H1 (cell line): ENCODE data around the gene PIGL. TPM values are rescaled to one million over a fixed set of nuclear protein-coding genes. Genes with fewer than 3 reads are reported as not detected.
"Not testable (repeated sequence)": the region's sequence is repeated elsewhere in the genome, so short reads cannot be mapped to it uniquely, and the experiment has no call there.

ENCODE experiments used
- CTCF ChIA-PET: fragments of 300-600 bp; sonication (Branson Sonifier 250); formaldehyde crosslinking; loops from one replicate; lab custom pipeline; 2021; ENCODE audit not compliant: partially characterized antibody; lab: Charles Lee
- POLR2A ChIA-PET: fragments of 300-600 bp; sonication (Branson Sonifier 250); formaldehyde crosslinking; loops from one replicate; lab custom pipeline; 2021; ENCODE audit warnings: inconsistent platforms; ENCODE audit not compliant: partially characterized antibody; lab: Charles Lee
- DNase-seq, 2 experiments: peaks; one replicate each; pipeline versions ENCODE4 v3.0.0 to v3.0.0-alpha.2; 2010 to 2022; ENCODE audit warnings: low spot score in 2 of 2, low read depth in 1 of 2, mixed read lengths in 1 of 2
- FAIRE-seq: peaks from 2 replicates; lab custom pipeline; 2011; peaks lifted over from hg19 to GRCh38; lab: Jason Lieb, UNC
- H2AFZ ChIP-seq: 2 replicates; pipeline ENCODE4 v1.8.1; 2012; ENCODE audit warnings: low read length, inconsistent platforms
- H2AK5ac ChIP-seq: 2 replicates; pipeline ENCODE4 v1.6.1; 2013; ENCODE audit warnings: low read depth, low read length
- H2BK120ac ChIP-seq: replicated peaks from 2 replicates; pipeline ENCODE3; 2013; ENCODE audit warnings: low read depth, low read length, inconsistent platforms
- H2BK12ac ChIP-seq: 2 replicates; pipeline ENCODE4 v1.6.1; 2013; ENCODE audit warnings: low read depth, low read length
- H2BK15ac ChIP-seq: 2 replicates; pipeline ENCODE4 v1.6.1; 2013; ENCODE audit warnings: low read length
- H2BK20ac ChIP-seq: 2 replicates; pipeline ENCODE4 v1.6.1; 2013; ENCODE audit warnings: low read length
- H2BK5ac ChIP-seq: 2 replicates; pipeline ENCODE4 v1.6.1; 2013; ENCODE audit warnings: low read depth, low read length
- H3K14ac ChIP-seq: 2 replicates; pipeline ENCODE4 v1.6.1; 2013; ENCODE audit warnings: inconsistent platforms; ENCODE audit not compliant: insufficient read length
- H3K18ac ChIP-seq: 2 replicates; pipeline ENCODE4 v1.6.1; 2013; ENCODE audit warnings: low read length; ENCODE audit errors: extremely low read depth
- H3K23ac ChIP-seq: 2 replicates; pipeline ENCODE4 v1.6.1; 2013; ENCODE audit warnings: inconsistent platforms; ENCODE audit not compliant: insufficient read length
- H3K23me2 ChIP-seq: 2 replicates; pipeline ENCODE4 v1.6.1; 2013; ENCODE audit warnings: low read depth, low read length
- H3K27ac ChIP-seq: 2 replicates; pipeline ENCODE4 v1.6.1; 2011; ENCODE audit warnings: low read depth, low read length, inconsistent platforms
- H3K27me3 ChIP-seq, 4 experiments: replicated peaks in 1 of 4; 1 replicate in 1 of 4; 2 replicates in 3 of 4; pipeline versions ENCODE4 v1.6.1 to v1.8.1; 2011 to 2013; ENCODE audit warnings: low read length in 3 of 4, mild to moderate bottlenecking in 3 of 4, inconsistent platforms in 2 of 4, mixed read lengths in 2 of 4, moderate library complexity in 1 of 4; ENCODE audit not compliant: control insufficient read depth in 3 of 4, insufficient read depth in 3 of 4; ENCODE audit errors: extremely low read depth in 1 of 4
- H3K36me3 ChIP-seq, 4 experiments: 2 replicates each; pipeline versions ENCODE4 v1.6.1 to v1.8.1; 2011 to 2013; ENCODE audit warnings: mild to moderate bottlenecking in 4 of 4, low read length in 3 of 4, moderate library complexity in 2 of 4, control low read depth in 1 of 4, inconsistent platforms in 1 of 4; ENCODE audit not compliant: insufficient read depth in 4 of 4, control insufficient read depth in 2 of 4
- H3K4ac ChIP-seq: replicated peaks from 2 replicates; pipeline ENCODE3; 2013; ENCODE audit warnings: low read length, low read depth, mixed read lengths, inconsistent platforms; ENCODE audit not compliant: insufficient read length
- H3K4me1 ChIP-seq, 4 experiments: replicated peaks in 1 of 4; 1 replicate in 1 of 4; 2 replicates in 3 of 4; pipeline versions ENCODE4 v1.6.1 to v1.8.1; 2011 to 2013; ENCODE audit warnings: low read length in 3 of 4, inconsistent platforms in 2 of 4, mixed read lengths in 1 of 4; ENCODE audit not compliant: insufficient read depth in 4 of 4, control insufficient read depth in 3 of 4
- H3K4me2 ChIP-seq, 2 experiments: 2 replicates each; pipeline versions ENCODE4 v1.6.1 to v1.8.1; 2011 to 2013; ENCODE audit warnings: low read depth in 2 of 2, low read length in 2 of 2, control low read depth in 1 of 2, inconsistent platforms in 1 of 2, mild to moderate bottlenecking in 1 of 2; ENCODE audit not compliant: insufficient read depth in 1 of 2
- H3K4me3 ChIP-seq, 4 experiments: fragments of 200-600, 300-600 bp in 1 of 4; sonication (generic), shearing (Covaris generic), sonication (Bioruptor Twin) in 1 of 4; 2 replicates each; pipeline versions ENCODE4 v1.5.1 to v1.8.1; 2011 to 2016; ENCODE audit warnings: low read length in 4 of 4, low read depth in 3 of 4, control low read depth in 2 of 4, inconsistent platforms in 2 of 4, mild to moderate bottlenecking in 2 of 4, mixed read lengths in 1 of 4, moderate library complexity in 1 of 4; ENCODE audit not compliant: insufficient read depth in 2 of 4; ENCODE audit errors: extremely low read depth in 1 of 4
- H3K56ac ChIP-seq: replicated peaks from 2 replicates; pipeline ENCODE3; 2013; ENCODE audit warnings: low read depth, mild to moderate bottlenecking, mixed read lengths, low read length, inconsistent platforms; ENCODE audit not compliant: insufficient read length
- H3K79me1 ChIP-seq: 2 replicates; pipeline ENCODE4 v1.6.1; 2013; ENCODE audit warnings: low read depth, low read length, control low read depth
- H3K79me2 ChIP-seq, 2 experiments: 2 replicates each; pipeline versions ENCODE4 v1.6.1 to v1.8.1; 2012 to 2013; ENCODE audit warnings: low read length in 2 of 2, mild to moderate bottlenecking in 2 of 2, inconsistent platforms in 1 of 2; ENCODE audit not compliant: insufficient read depth in 2 of 2, control insufficient read depth in 1 of 2
- H3K9ac ChIP-seq, 4 experiments: replicated peaks in 1 of 4; 1 replicate in 1 of 4; 2 replicates in 3 of 4; pipeline versions ENCODE4 v1.6.1 to v1.8.1; 2011 to 2013; ENCODE audit warnings: low read depth in 3 of 4, low read length in 3 of 4, control low read depth in 2 of 4, mild to moderate bottlenecking in 2 of 4, moderate library complexity in 2 of 4, inconsistent platforms in 1 of 4; ENCODE audit errors: extremely low read depth in 1 of 4
- H3K9me3 ChIP-seq, 2 experiments: 2 replicates each; pipeline versions ENCODE4 v1.6.1 to v1.8.1; 2012 to 2013; ENCODE audit warnings: mild to moderate bottlenecking in 2 of 2, moderate library complexity in 2 of 2, control low read depth in 1 of 2, inconsistent platforms in 1 of 2, low read depth in 1 of 2, low read length in 1 of 2, mixed read lengths in 1 of 2; ENCODE audit not compliant: insufficient read depth in 2 of 2
- H4K20me1 ChIP-seq, 2 experiments: replicated peaks in 1 of 2; 2 replicates each; pipeline versions ENCODE3 to v1.8.1; 2011 to 2013; ENCODE audit warnings: inconsistent platforms in 2 of 2, low read length in 2 of 2, mild to moderate bottlenecking in 1 of 2; ENCODE audit not compliant: insufficient read depth in 2 of 2, control insufficient read depth in 1 of 2
- H4K5ac ChIP-seq: 2 replicates; pipeline ENCODE4 v1.6.1; 2013; ENCODE audit warnings: low read length, low read depth, mixed read lengths, inconsistent platforms; ENCODE audit not compliant: insufficient read length
- H4K8ac ChIP-seq: 2 replicates; pipeline ENCODE4 v1.8.0; 2013; ENCODE audit warnings: mild to moderate bottlenecking, moderate library complexity, low read length, inconsistent platforms; ENCODE audit not compliant: insufficient read depth; ENCODE audit errors: extremely low read depth
- H4K91ac ChIP-seq: replicated peaks from 2 replicates; pipeline ENCODE3; 2013; ENCODE audit warnings: low read length, mixed read lengths, inconsistent platforms; ENCODE audit not compliant: insufficient read length
- BACH1 ChIP-seq: IDR thresholded peaks from 2 replicates; pipeline ENCODE4 v1.6.1; 2012; ENCODE audit warnings: low read length, improper control_type of control experiment
- FOSL1 ChIP-seq: IDR thresholded peaks from 2 replicates; pipeline ENCODE4 v1.6.1; 2011; ENCODE audit warnings: mild to moderate bottlenecking, low read depth, low read length, moderate library complexity; ENCODE audit not compliant: insufficient read depth
- JUN ChIP-seq: IDR thresholded peaks from 2 replicates; pipeline ENCODE4 v1.6.1; 2011; ENCODE audit warnings: low read depth, mild to moderate bottlenecking, improper control_type of control experiment, low read length
- RBBP5 ChIP-seq: IDR thresholded peaks from 2 replicates; pipeline ENCODE4 v1.7.1; 2012; ENCODE audit warnings: low read depth, mild to moderate bottlenecking, inconsistent platforms, low read length, moderate library complexity, borderline replicate concordance
- RNF2 ChIP-seq: fragments of 200-900, 300-1000 bp; sonication (generic); IDR thresholded peaks from 2 replicates; pipeline ENCODE4 v1.7.1; 2016; ENCODE audit warnings: borderline replicate concordance, low read depth, mild to moderate bottlenecking, antibody characterized with exemption, low read length; ENCODE audit not compliant: poor library complexity, severe bottlenecking; ENCODE audit errors: missing control alignments
- TCF12 ChIP-seq: IDR thresholded peaks from 2 replicates; pipeline ENCODE4 v1.6.1; 2011; ENCODE audit warnings: low read depth, mild to moderate bottlenecking, low read length
- WGBS, 2 experiments: shearing (Covaris generic) in 1 of 2; methylation state at CpG; one replicate each; pipeline versions ENCODE4 v1.1.6 to v1.1.7; 2013 to 2015; ENCODE audit warnings: low lambda C conversion rate in 2 of 2, mixed read lengths in 2 of 2, inconsistent platforms in 1 of 2, low coverage in 1 of 2, missing lambda C conversion rate in 1 of 2; ENCODE audit not compliant: insufficient replicate concordance in 2 of 2, insufficient coverage in 1 of 2, insufficient read length in 1 of 2; ENCODE audit errors: extremely low coverage in 1 of 2, missing lambda C conversion rate in 1 of 2; 5-methylcytosine and 5-hydroxymethylcytosine counted together
- polyA plus RNA-seq, 7 experiments: library from polyadenylated mRNA; depleted of rRNA in 3 of 7; stranded (reverse) in 5 of 7; unstranded in 2 of 7; fragments of >200 nt in 5 of 7; fragments of 200-250 nt in 2 of 7; gene quantifications; 1 replicate in 5 of 7; 2 replicates in 1 of 7; 4 replicates in 1 of 7; pipeline versions ENCODE4 v1.2.1 to v1.2.3, GENCODE V29; 2011 to 2013; ENCODE audit warnings: missing spikeins in 2 of 7, mixed read lengths in 2 of 7
- total RNA-seq: library from RNA; stranded (reverse); fragmentation: NEBNext Ultra II Directional; extraction: Animal tissue kit (Norgen Biotek cat#: 25700); gene quantifications from 2 replicates; pipeline ENCODE4 v1.2.1, GENCODE V29; 2021

PIGL gene
- total and polyA plus RNA-seq, 2 of the 8 experiments (the other 6 are each of a cell fraction or from before 2014, with no cell fraction given) = 28.4 to 30.8 TPM

DNA sequence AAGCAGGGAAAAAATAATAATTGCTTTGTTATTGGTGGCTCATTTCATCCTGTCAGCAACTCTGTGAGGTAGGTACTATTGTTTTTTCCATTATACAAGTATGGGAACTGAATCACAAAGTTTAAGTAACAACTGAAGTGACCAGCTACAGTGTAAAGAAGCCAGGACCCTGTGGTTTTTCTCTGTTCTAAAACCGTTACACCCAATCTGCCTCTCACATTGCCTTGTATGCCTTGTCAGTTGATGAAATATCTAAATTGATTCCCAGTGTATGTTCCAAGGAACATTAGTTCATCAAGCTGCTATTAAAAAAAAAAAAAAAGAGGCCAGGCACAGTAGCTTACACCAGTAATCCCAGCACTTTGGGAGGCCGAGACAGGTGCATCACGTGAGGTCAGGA lies 5.4 kb downstream of the PIGL start (continued):
- TF ChIP-seq RNF2 = no peak
- TF ChIP-seq RBBP5 = no peak
- no peak for TF ChIP-seq TCF12
- TF ChIP-seq BACH1 = no peak
- no peak for TF ChIP-seq JUN
- no peak for TF ChIP-seq FOSL1

DNA sequence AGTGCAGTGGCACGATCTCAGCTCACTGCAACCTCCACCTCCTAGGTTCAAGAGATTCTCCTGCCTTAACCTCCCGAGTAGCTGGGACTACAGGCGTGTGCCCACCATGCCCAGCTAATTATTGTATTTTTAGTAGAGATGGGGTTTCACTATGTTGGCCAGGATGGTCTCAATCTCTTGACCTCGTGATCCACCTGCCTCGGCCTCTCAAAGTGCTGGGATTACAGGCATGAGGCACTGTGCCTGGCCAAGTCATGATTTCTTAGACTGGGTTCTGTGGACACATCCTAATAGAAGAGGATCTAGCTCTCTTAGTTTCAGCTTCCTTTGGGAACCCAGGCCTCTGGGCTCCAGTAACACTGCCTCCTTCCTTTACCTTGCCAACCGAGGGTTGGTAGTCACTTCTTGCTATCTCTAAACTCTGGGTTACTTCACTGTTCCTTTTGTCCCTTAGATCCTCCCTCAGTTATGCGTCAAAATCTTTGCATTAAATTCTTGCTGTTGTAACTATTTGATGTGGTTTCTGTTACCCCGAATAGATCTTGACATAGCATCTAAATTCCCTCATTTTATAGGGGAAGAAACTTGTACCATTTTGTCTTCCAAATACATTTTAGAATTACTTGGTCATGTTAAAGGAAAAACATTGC lies 13.0 kb downstream of the PIGL start:
- not testable (repeated sequence) for H4K8ac ChIP-seq, H3K56ac ChIP-seq, H3K9me3 ChIP-seq, H3K18ac ChIP-seq, H3K4ac ChIP-seq, H4K20me1 ChIP-seq, H3K4me3 ChIP-seq, H3K23ac ChIP-seq, DNase-seq, H2BK20ac ChIP-seq, H4K5ac ChIP-seq, H3K27me3 ChIP-seq, H4K91ac ChIP-seq, H2BK5ac ChIP-seq, H3K9ac ChIP-seq, H2BK15ac ChIP-seq, H3K27ac ChIP-seq, H2AFZ ChIP-seq, H2BK120ac ChIP-seq, H2AK5ac ChIP-seq, H3K79me1 ChIP-seq, H3K4me2 ChIP-seq, H3K14ac ChIP-seq, FAIRE-seq, H3K36me3 ChIP-seq, H3K4me1 ChIP-seq, H2BK12ac ChIP-seq, H3K23me2 ChIP-seq
- peaks cover 0 to 16% of the 10 kb centered on the region in 2 experiments; a peak in 2 of 4 replicates for H3K79me2 ChIP-seq
- CTCF ChIA-PET = interaction anchor here (1.6 to 2.2 kb wide), 2 partner anchors 13 to 56 kb away, joined by 6 read pairs; partner anchors contain the start of gene PIGL
- 91% methylated on average over 8 of the region's 8 CpGs; no CpG with 5 or more reads in 1 of the 2 experiments for WGBS, 2 experiments
- POLR2A ChIA-PET = interaction anchor here (0.9 to 2.3 kb wide), 2 partner anchors 13 to 14 kb away, joined by 3 to 8 read pairs; partner anchors contain the start of genes NCOR1 and PIGL
